ENCODE measurements around the gene CRYM. TPM values are rescaled to one million over a fixed set of nuclear protein-coding genes. Genes with fewer than 3 reads are reported as not detected.

Gene CRYM
- total RNA-seq, 2 donors from 2014 or later: 14.2 to 21.0 TPM

DNA sequence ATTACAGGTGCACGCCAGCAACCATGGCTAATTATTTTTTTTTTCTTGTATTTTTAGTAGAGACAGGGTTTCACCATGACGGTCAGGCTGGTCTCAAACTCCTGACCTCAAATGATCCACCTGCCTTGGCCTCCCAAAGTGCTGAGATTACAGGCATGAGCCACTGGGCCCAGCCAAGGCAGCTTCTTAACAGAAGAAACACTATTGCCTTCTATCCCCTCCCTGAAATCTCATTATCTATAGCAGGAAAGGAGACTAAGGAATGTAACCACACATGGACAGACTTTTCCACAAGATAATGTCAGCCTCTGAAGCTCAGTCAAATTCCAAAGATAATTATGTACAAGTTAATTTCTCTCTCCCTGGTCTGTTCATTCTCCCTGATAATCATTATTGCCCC is 61.0 kb downstream of the CRYM start:
- TF ChIP-seq, protein P1, sequence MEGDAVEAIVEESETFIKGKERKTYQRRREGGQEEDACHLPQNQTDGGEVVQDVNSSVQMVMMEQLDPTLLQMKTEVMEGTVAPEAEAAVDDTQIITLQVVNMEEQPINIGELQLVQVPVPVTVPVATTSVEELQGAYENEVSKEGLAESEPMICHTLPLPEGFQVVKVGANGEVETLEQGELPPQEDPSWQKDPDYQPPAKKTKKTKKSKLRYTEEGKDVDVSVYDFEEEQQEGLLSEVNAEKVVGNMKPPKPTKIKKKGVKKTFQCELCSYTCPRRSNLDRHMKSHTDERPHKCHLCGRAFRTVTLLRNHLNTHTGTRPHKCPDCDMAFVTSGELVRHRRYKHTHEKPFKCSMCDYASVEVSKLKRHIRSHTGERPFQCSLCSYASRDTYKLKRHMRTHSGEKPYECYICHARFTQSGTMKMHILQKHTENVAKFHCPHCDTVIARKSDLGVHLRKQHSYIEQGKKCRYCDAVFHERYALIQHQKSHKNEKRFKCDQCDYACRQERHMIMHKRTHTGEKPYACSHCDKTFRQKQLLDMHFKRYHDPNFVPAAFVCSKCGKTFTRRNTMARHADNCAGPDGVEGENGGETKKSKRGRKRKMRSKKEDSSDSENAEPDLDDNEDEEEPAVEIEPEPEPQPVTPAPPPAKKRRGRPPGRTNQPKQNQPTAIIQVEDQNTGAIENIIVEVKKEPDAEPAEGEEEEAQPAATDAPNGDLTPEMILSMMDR (conservative IDR thresholded peaks at IDR 0.05): no peak
- H3K27ac Mint-ChIP-seq: no peak overlapping the region
- no peak for DNase-seq

DNA sequence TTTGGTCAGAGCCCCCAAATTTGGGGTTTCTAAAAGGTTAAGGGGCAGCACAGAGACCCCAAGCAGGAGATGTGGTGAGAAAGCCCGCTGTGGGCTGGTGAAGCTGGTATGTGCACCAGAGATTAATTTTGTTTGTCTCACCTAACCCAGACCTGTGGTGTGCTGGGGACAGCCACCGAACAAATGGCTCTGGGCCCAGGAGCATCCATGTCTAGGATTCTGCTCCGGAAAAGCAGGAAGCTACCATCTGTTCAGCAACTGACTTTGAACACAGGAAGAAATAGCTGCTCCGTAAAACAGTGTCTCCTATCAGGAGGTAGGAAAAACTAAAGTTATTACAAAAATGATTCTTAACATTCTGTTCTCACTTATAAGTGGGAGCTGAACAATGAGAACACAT is 64.0 kb downstream of the CRYM start:
- no peaks in the 10 kb centered on the region for H3K27me3 ChIP-seq (ENCODE audit: control insufficient read depth, insufficient read depth, low read length, poor library complexity, severe bottlenecking)
- no peak overlapping the region for H3K27ac ChIP-seq (ENCODE audit: low read depth, low read length)
- H3K4me1 ChIP-seq (ENCODE audit: control insufficient read depth, insufficient read depth, low read length): no peaks in the 10 kb centered on the region
- no peak for DNase-seq
- H3K36me3 ChIP-seq (ENCODE audit: control insufficient read depth, insufficient read depth, low read length): no peaks in the 10 kb centered on the region
- WGBS, 2 experiments (ENCODE audit: insufficient coverage in 1 of 2, insufficient read length in 1 of 2): 86 to 93% methylated on average over 4 of the region's 4 CpGs
- Mint-ChIP-seq H3K4me1 (no peaks in the 10 kb centered on the region), H3K27me3 (ENCODE audit: insufficient read depth) (peaks cover 29% of the 10 kb centered on the region), H3K4me3 (no peak overlapping the region), H3K36me3 (ENCODE audit: low read depth) (no peaks in the 10 kb centered on the region), H3K9me3 (no peaks in the 10 kb centered on the region), H3K27ac (no peak overlapping the region)
- TF ChIP-seq, protein P1 (conservative IDR thresholded peaks at IDR 0.05): no peak
- no peak overlapping the region for H3K4me3 ChIP-seq (ENCODE audit: low read length)
- no peak overlapping the region for H3K9ac ChIP-seq (ENCODE audit: extremely low read depth, low read length, poor library complexity, severe bottlenecking)
- no peaks in the 10 kb centered on the region for H3K9me3 ChIP-seq (ENCODE audit: control insufficient read depth, low read length)

More for the DNA sequence above, 61.0 kb downstream of the CRYM start:
- peaks cover 16% of the 10 kb centered on the region for H3K4me1 Mint-ChIP-seq
- no peaks in the 10 kb centered on the region for H3K4me1 ChIP-seq (ENCODE audit: control insufficient read depth, insufficient read depth, low read length)
- H3K9ac ChIP-seq (ENCODE audit: extremely low read depth, low read length, poor library complexity, severe bottlenecking): no peak overlapping the region
- H3K9me3 ChIP-seq (ENCODE audit: control insufficient read depth, low read length): no peaks in the 10 kb centered on the region
- no peak overlapping the region for H3K4me3 ChIP-seq (ENCODE audit: low read length)
- H3K36me3 Mint-ChIP-seq (ENCODE audit: low read depth): no peaks in the 10 kb centered on the region
- peaks cover 37% of the 10 kb centered on the region for H3K27me3 Mint-ChIP-seq (ENCODE audit: insufficient read depth)
- H3K27ac ChIP-seq (ENCODE audit: low read depth, low read length): no peak overlapping the region
- no peak overlapping the region for H3K4me3 Mint-ChIP-seq
- H3K36me3 ChIP-seq (ENCODE audit: control insufficient read depth, insufficient read depth, low read length): no peaks in the 10 kb centered on the region
- peaks cover 3% of the 10 kb centered on the region for H3K9me3 Mint-ChIP-seq
- 96 to 100% methylated on average over 1 to 2 of the region's 2 CpGs for WGBS, 2 experiments (ENCODE audit: insufficient coverage in 1 of 2, insufficient read length in 1 of 2)
- no peaks in the 10 kb centered on the region for H3K27me3 ChIP-seq (ENCODE audit: control insufficient read depth, insufficient read depth, low read length, poor library complexity, severe bottlenecking)

DNA sequence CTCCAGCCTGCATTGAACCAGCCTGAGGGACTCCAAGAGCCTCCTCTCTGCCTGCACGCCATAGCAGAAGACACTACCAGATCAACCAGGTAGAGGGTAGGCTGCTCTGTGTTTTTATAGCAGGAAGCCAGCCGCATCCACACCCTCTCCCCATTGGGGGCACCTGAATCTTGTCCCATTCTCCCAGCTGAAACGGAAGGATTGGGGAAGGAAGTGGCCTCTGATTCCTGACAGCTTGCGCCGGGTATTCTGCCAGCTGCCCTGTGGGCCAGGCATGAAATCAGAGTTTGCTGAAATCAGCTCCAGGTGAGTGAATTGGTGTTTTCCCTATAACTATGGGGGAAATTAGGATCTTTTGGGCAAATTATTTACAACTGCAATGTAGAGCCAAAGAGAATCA is 66.6 kb downstream of the CRYM start, which contains the start of gene ZP2:
Gene ZP2, minus strand, starts transcription at position 89 of the 400 bp plus-strand sequence. Its CDS starts 27 bp downstream, at position 62.
- H3K36me3 Mint-ChIP-seq (ENCODE audit: low read depth): no peaks in the 10 kb centered on the region

More for the DNA sequence above, 66.6 kb downstream of the CRYM start, which contains the start of gene ZP2:
- H3K27ac ChIP-seq (ENCODE audit: low read depth, low read length): no peak within 1 kb of the TSS
- H3K9me3 ChIP-seq (ENCODE audit: control insufficient read depth, low read length): no peaks in the 10 kb centered on the region
- H3K9ac ChIP-seq (ENCODE audit: extremely low read depth, low read length, poor library complexity, severe bottlenecking): no peak within 1 kb of the TSS
- H3K27me3 ChIP-seq (ENCODE audit: control insufficient read depth, insufficient read depth, low read length, poor library complexity, severe bottlenecking): no peaks in the 10 kb centered on the region
- no peak within 1 kb of the TSS for H3K27ac Mint-ChIP-seq
- DNase-seq: no peak
- 84 to 90% methylated on average over 2 to 5 of the region's 5 CpGs for WGBS, 2 experiments (ENCODE audit: insufficient coverage in 1 of 2, insufficient read length in 1 of 2)
- peaks cover 29% of the 10 kb centered on the region for H3K27me3 Mint-ChIP-seq (ENCODE audit: insufficient read depth)
- H3K4me3 Mint-ChIP-seq: no peak within 1 kb of the TSS
- no peaks in the 10 kb centered on the region for H3K4me1 ChIP-seq (ENCODE audit: control insufficient read depth, insufficient read depth, low read length)
- H3K36me3 ChIP-seq (ENCODE audit: control insufficient read depth, insufficient read depth, low read length): no peaks in the 10 kb centered on the region
- H3K4me3 ChIP-seq (ENCODE audit: low read length): no peak within 1 kb of the TSS
- no peaks in the 10 kb centered on the region for H3K4me1 Mint-ChIP-seq
- TF ChIP-seq, protein P1 (conservative IDR thresholded peaks at IDR 0.05): no peak
- no peaks in the 10 kb centered on the region for H3K9me3 Mint-ChIP-seq

Other genes with a start within 250 kb of the CRYM start
- gene DNAH3, start 127.4 kb downstream of the CRYM start, total RNA-seq: under 1 TPM; 0.40 to 0.82 TPM
- gene LDAF1, start 119.6 kb downstream of the CRYM start, total RNA-seq: 10 to 100 TPM; 16.5 to 28.8 TPM
- gene ZP2, start 66.7 kb downstream of the CRYM start, total RNA-seq: not detected
- gene ANKS4B, start 44.6 kb downstream of the CRYM start, total RNA-seq: 1 to 10 TPM in 1 of 2 donors, under 1 TPM in 1; 0.90 to 1.6 TPM